Tibial nerve (tissue), 3 donors: ENCODE data around the gene SPART.

Source experiments
- POLR2A ChIP-seq, 2 donors: fragments of 450-650 bp; IDR thresholded peaks; one replicate each; pipeline ENCODE4 v1.6.1; 2017; ENCODE audit warnings: antibody characterized with exemption in 2 of 2, mild to moderate bottlenecking in 2 of 2, moderate library complexity in 2 of 2
- TF ChIP-seq, protein P1 (sequence below), 5 experiments: fragments of 200-600 bp in 3 of 5; fragments of 450-650 bp in 2 of 5; sonication (generic) in 3 of 5; IDR thresholded peaks; one replicate each; pipeline ENCODE4 v1.5.1; 2016 to 2019; ENCODE audit warnings: antibody characterized with exemption in 5 of 5, mild to moderate bottlenecking in 3 of 5, moderate library complexity in 2 of 5

- TF ChIP-seq, protein P1, sequence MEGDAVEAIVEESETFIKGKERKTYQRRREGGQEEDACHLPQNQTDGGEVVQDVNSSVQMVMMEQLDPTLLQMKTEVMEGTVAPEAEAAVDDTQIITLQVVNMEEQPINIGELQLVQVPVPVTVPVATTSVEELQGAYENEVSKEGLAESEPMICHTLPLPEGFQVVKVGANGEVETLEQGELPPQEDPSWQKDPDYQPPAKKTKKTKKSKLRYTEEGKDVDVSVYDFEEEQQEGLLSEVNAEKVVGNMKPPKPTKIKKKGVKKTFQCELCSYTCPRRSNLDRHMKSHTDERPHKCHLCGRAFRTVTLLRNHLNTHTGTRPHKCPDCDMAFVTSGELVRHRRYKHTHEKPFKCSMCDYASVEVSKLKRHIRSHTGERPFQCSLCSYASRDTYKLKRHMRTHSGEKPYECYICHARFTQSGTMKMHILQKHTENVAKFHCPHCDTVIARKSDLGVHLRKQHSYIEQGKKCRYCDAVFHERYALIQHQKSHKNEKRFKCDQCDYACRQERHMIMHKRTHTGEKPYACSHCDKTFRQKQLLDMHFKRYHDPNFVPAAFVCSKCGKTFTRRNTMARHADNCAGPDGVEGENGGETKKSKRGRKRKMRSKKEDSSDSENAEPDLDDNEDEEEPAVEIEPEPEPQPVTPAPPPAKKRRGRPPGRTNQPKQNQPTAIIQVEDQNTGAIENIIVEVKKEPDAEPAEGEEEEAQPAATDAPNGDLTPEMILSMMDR (IDR thresholded peaks at IDR 0.05), result no peak
- TF ChIP-seq POLR2A (IDR thresholded peaks at IDR 0.05), result no peak
Observed at GRCh38 chr13:36332986-36333385, 13.2 kb downstream of the SPART start.
